ENCODE data around the gene XIRP2. TPM values are rescaled to one million over a fixed set of nuclear protein-coding genes. Genes with fewer than 3 reads are reported as not detected.

The XIRP2 gene
- total RNA-seq, 2 experiments from 2014 or later = not detected

DNA sequence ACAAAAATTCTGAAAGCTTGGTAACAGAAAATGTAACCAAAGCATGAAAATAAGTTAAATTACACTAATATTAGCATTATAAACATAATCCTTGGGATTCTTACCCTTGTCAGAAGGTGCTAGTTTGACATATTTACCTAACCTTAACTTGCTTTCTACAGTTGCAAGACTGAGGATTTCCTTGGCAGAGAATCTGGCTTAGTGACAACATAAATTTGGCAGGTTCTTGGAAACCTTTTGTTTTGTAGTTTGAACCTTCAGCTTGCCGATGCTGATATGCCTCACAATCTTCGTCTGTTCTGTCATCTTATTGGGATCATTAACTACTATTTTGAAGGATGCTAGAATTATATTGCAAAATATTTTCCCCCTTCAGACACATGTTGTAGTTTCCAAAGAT, 3.4 kb downstream of the XIRP2 start:
- Histone ChIP-seq H3K27me3 (ENCODE audit: control insufficient read depth in 1 of 2, insufficient read depth in 2 of 2, low read length in 2 of 2) (no peaks in the 10 kb centered on the region), H3K36me3 (ENCODE audit: insufficient read depth, low read length) (no peaks in the 10 kb centered on the region), H3K4me3 (ENCODE audit: low read length) (no peak overlapping the region), H3K27ac (ENCODE audit: low read depth in 1 of 2, low read length in 2 of 2) (no peak overlapping the region), H3K4me1 (ENCODE audit: insufficient read depth, low read length) (no peaks in the 10 kb centered on the region), H3K9me3 (ENCODE audit: control insufficient read depth in 1 of 2, insufficient read depth in 1 of 2, low read length in 2 of 2) (peaks cover 0 to 3% of the 10 kb centered on the region in 2 experiments)
- Mint-ChIP-seq H3K27ac (no peak overlapping the region), H3K4me1 (ENCODE audit: low read depth) (no peaks in the 10 kb centered on the region), H3K27me3 (no peaks in the 10 kb centered on the region), H3K36me3 (ENCODE audit: low read depth) (no peaks in the 10 kb centered on the region), H3K4me3 (no peak overlapping the region), H3K9me3 (no peaks in the 10 kb centered on the region)
- ChIA-PET POLR2A (no interaction called here), CTCF (no interaction called here)
- intact Hi-C loops (cut with DNase I, micrococcal nuclease) = no loop called here
- DNase-seq (no peak), ATAC-seq (ENCODE audit: poor library complexity) (no peak)
- TF ChIP-seq, protein P1, sequence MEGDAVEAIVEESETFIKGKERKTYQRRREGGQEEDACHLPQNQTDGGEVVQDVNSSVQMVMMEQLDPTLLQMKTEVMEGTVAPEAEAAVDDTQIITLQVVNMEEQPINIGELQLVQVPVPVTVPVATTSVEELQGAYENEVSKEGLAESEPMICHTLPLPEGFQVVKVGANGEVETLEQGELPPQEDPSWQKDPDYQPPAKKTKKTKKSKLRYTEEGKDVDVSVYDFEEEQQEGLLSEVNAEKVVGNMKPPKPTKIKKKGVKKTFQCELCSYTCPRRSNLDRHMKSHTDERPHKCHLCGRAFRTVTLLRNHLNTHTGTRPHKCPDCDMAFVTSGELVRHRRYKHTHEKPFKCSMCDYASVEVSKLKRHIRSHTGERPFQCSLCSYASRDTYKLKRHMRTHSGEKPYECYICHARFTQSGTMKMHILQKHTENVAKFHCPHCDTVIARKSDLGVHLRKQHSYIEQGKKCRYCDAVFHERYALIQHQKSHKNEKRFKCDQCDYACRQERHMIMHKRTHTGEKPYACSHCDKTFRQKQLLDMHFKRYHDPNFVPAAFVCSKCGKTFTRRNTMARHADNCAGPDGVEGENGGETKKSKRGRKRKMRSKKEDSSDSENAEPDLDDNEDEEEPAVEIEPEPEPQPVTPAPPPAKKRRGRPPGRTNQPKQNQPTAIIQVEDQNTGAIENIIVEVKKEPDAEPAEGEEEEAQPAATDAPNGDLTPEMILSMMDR (IDR thresholded peaks at IDR 0.05) = no peak

DNA sequence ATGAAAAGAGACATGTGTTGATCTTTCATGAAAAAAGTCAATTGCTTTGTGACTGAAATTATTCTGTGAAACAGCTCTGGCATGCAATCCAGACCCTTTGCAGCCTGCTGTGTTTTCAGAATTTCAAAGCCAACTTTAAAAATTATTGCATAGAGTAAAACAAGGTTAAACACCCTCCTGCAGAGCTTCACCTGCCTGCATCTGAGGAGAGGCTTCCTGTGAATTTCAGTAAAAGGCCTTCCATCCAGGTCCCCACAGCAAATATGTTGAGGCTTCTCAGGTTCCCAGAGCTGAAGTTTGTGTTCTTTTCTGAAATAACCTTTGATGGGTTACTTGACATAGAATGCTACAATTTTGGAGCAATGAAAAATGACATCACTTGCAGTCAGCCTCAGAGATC, 4.1 kb downstream of the XIRP2 start:
- Histone ChIP-seq H3K27me3 (ENCODE audit: control insufficient read depth in 1 of 2, insufficient read depth in 2 of 2, low read length in 2 of 2) (no peaks in the 10 kb centered on the region), H3K4me1 (ENCODE audit: insufficient read depth, low read length) (no peaks in the 10 kb centered on the region), H3K27ac (ENCODE audit: low read depth in 1 of 2, low read length in 2 of 2) (no peak overlapping the region), H3K4me3 (ENCODE audit: low read length) (no peak overlapping the region), H3K9me3 (ENCODE audit: control insufficient read depth in 1 of 2, insufficient read depth in 1 of 2, low read length in 2 of 2) (peaks cover 0 to 3% of the 10 kb centered on the region in 2 experiments), H3K36me3 (ENCODE audit: insufficient read depth, low read length) (no peaks in the 10 kb centered on the region)
- ChIA-PET CTCF (no interaction called here), POLR2A (no interaction called here)
- DNase-seq (no peak), ATAC-seq (ENCODE audit: poor library complexity) (no peak)
- Mint-ChIP-seq H3K4me1 (ENCODE audit: low read depth) (no peaks in the 10 kb centered on the region), H3K27ac (no peak overlapping the region), H3K36me3 (ENCODE audit: low read depth) (no peaks in the 10 kb centered on the region), H3K4me3 (no peak overlapping the region), H3K27me3 (no peaks in the 10 kb centered on the region), H3K9me3 (no peaks in the 10 kb centered on the region)
- intact Hi-C loops (cut with DNase I, micrococcal nuclease) = no loop called here
- TF ChIP-seq, protein P1 (IDR thresholded peaks at IDR 0.05) = no peak

DNA sequence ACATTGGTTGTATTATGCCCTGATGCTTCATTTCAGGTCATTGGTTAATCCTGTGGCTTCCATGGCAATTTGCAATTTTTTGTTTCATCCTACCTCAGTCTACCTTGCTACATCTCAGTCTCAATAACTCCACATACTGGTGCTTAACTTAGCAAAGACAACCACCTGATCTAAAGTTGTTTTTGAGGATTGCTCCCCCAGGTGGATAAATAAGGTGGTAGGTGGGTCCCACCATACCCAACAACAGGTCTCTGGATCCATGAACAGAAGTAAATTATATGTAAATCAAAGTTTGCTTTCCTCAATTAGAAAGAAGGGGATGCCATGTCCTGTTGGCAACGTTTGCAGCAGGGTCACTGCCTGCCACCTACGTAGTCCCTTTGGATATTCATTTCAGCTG, 7.0 kb downstream of the XIRP2 start:
- Histone ChIP-seq H3K4me3 (ENCODE audit: low read length) (no peak overlapping the region), H3K9me3 (ENCODE audit: control insufficient read depth in 1 of 2, insufficient read depth in 1 of 2, low read length in 2 of 2) (no peaks in the 10 kb centered on the region), H3K27me3 (ENCODE audit: control insufficient read depth in 1 of 2, insufficient read depth in 2 of 2, low read length in 2 of 2) (no peaks in the 10 kb centered on the region), H3K4me1 (ENCODE audit: insufficient read depth, low read length) (no peaks in the 10 kb centered on the region), H3K27ac (ENCODE audit: low read depth in 1 of 2, low read length in 2 of 2) (no peak overlapping the region), H3K36me3 (ENCODE audit: insufficient read depth, low read length) (no peaks in the 10 kb centered on the region)
- DNase-seq = peak in 1 of 14 experiments; percentile 4
- Mint-ChIP-seq H3K9me3 (no peaks in the 10 kb centered on the region), H3K27ac (no peak overlapping the region), H3K4me1 (ENCODE audit: low read depth) (no peaks in the 10 kb centered on the region), H3K27me3 (no peaks in the 10 kb centered on the region), H3K4me3 (no peak overlapping the region), H3K36me3 (ENCODE audit: low read depth) (no peaks in the 10 kb centered on the region)
- POLR2A ChIA-PET = no interaction called here
- ATAC-seq (ENCODE audit: poor library complexity) = no peak
- intact Hi-C loops (cut with DNase I, micrococcal nuclease) = loop anchor here in 1 of 2 experiments (5.0 kb wide), 1 partner anchor 358 kb away; no protein-coding TSS in a partner anchor
- CTCF ChIA-PET = no interaction called here
- TF ChIP-seq, protein P1 (IDR thresholded peaks at IDR 0.05) = no peak

All from CD4-positive, alpha-beta T cell (primary cell).